HS-5 (cell line): ENCODE results near the gene PLA2G10.
"Not testable (repeated sequence)": the region's sequence is repeated elsewhere in the genome, so short reads cannot be mapped to it uniquely, and the experiment has no call there.

Source experiments
- DNase-seq: peaks from one replicate; pipeline ENCODE4 v3.0.0-alpha.2; 2012; ENCODE audit warnings: low read depth

PLA2G10 gene

GRCh38 chr16:14667347-14668266 lies 26.5 kb downstream of the PLA2G10 start:
- no peak for DNase-seq

DNA sequence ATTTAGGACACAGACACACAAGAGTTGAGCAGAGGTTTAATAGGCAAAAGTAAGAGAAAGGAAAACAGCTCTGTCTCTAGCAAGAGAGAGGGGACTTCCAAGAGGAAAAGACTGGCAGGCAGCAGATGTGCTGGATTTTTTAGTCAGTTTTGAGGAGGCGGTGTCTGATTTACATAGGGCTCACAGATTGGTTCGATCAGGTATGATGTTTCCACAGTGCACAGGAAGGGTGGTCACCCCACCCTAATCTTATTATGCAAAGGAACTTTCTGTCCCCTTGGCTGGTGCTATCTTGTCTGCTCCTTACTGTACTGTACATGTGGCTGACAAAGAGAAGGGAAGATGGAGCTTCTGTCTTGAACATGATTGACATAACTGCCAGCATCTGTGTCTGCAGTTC lies 36.0 kb downstream of the PLA2G10 start:
- no peak for DNase-seq

- DNase-seq, result no peak
Observed at GRCh38 chr16:14652726-14653125, 41.4 kb downstream of the PLA2G10 start.

- no peak for DNase-seq
Observed at GRCh38 chr16:14650629-14651028, 43.5 kb downstream of the PLA2G10 start.

DNA sequence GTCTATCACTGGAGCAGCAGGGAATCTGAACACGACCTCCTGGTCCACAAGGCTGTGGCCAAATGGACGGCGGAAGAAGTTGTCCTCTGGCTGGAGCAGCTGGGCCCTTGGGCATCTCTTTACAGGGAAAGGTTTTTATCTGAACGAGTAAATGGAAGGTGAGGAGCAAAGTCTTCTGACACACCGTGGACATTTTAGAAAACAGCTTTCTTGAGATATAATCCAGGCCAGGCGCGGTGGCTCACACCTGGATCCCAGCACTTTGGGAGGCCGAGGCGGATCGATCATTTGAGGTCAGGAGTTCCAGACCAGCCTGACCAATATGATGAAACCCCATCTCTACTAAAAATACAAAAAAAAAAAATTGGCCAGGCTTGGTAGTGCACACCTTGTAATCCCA lies 44.3 kb downstream of the PLA2G10 start:
- no peak for DNase-seq

DNA sequence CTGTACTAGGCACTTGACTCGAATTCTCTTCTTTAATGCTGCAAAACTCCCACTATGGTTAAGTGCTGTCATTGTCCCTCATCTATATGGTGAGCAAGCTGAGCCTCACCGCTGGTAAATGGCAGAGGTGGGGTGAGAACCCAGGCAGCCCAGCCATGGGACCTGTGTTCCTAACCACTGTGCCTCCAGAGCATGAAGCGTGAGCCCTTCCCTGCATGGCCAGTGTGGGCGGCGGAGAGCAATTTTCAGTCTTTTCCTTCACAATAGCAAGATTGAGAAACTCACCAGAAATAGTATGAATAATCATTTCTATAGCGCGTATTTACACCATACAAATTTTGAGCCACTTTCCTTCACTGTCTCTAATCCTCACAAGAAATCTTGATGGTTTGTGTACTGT lies 52.2 kb downstream of the PLA2G10 start:
- DNase-seq, result no peak

GRCh38 chr16:14641206-14641605 lies 52.9 kb downstream of the PLA2G10 start:
- no peak for DNase-seq

DNA sequence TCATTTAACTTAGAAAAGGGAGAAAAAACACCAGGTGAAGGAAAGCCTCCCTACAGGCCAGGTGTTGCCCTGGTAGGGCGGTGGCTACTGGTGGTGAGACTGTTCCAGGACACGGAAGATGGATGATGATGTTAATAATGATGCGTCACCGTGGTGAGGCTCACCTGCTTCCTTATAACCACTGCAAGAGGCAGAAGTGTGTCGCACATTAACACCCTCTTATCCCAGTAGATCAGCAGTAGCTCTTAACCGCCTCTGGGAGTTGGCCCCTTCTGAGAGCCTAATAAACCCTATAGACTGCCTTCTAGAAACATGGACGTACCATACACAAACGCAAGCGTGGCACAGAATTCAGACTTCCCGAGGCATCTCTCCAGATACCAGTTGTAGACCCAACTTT lies 53.6 kb downstream of the PLA2G10 start:
- no peak for DNase-seq

DNA sequence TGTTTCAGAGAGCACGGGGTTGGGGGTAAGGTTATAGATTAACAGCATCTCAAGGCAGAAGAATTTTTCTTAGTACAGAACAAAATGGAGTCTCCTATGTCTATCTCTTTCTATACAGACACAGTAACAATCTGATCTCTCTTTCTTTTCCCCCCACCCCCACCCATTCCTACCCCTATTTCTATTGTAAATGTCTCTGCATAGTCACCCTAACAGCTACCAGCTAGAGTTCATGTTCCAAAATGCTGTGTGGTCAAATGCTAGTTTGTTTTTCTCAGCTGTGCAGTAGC lies 57.2 kb downstream of the PLA2G10 start:
- not testable (repeated sequence) for DNase-seq

DNA sequence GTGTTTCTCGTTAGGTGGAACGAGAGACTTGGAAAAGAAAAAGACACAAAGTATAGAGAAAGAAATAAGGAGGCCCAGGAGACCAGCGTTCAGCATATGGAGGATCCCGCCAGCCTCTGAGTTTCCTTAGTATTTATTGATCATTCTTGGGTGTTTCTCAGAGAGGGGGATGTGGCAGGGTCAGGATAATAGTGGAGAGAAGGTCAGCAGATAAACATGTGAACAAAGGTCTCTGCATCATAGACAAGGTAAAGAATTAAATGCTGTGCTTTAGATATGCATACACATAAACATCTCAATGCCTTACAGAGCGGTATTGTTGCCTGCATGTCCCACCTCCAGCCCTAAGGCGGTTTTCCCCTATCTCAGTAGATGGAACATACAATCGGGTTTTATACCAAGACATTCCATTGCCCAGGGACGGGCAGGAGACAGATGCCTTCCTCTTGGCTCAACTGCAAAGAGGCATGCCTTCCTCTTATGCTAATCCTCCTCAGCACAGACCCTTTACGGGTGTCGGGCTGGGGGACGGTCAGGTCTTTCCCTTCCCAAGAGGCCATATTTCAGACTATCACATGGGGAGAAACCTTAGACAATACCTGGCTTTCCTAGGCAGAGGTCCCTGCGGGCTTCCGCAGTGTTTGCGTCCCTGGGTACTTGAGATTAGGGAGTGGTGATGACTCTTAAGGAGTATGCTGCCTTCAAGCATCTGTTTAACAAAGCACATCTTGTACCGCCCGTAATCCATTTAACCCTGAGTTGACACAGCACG lies 57.7 kb downstream of the PLA2G10 start:
- DNase-seq, result not testable (repeated sequence)

GRCh38 chr16:14635395-14636165 lies 58.5 kb downstream of the PLA2G10 start:
- no peak for DNase-seq

GRCh38 chr16:14634389-14634725 lies 59.8 kb downstream of the PLA2G10 start:
- no peak for DNase-seq

GRCh38 chr16:14632693-14633569 lies 61.2 kb downstream of the PLA2G10 start, which contains the start of gene BFAR:
BFAR (plus strand) TSS chr16:14632951; CDS start chr16:14644347, 11,396 bp downstream.
- DNase-seq, result peak; percentile 87

GRCh38 chr16:14630620-14631330 lies 63.3 kb downstream of the PLA2G10 start:
- not testable (repeated sequence) for DNase-seq

DNA sequence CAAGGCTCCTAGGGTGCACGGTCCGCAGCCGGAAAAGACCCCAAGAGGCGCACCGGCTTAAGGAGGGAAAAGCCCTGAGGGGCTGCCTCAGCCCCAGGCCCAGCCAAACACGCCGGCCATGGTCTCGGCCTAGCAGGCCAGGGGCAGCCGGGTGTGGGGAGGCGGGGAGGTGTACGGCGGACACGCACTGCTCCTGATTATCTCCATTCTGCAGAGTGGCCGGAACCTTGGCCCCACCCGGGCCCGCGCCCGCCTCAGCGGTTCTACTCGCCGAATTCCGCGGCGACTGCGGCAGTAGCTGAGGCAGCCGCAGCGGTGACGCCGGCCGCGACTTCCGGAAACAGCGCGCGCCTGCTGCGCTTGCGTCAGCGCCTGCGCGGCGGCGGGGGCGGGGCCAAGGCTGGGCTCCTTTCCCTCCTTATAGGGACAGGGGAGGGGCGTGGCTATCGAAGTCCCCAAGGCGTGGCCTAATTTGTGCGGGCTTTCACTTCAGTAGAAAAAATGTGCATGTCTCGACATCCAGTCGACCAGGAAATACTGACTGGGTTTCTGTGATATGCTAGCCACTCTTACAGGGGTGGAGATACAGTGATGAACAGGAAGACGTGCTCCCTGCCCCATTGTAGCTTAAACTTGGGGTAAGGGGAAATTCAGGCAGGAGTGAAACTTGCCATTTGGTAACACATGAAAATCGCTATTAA lies 64.0 kb downstream of the PLA2G10 start, which contains the start of gene PARN:
TSS of gene PARN (minus strand) at position 342 of the 701 bp plus-strand sequence. CDS start at position 207, 135 bp downstream.
- DNase-seq, result peak; percentile 86

DNA sequence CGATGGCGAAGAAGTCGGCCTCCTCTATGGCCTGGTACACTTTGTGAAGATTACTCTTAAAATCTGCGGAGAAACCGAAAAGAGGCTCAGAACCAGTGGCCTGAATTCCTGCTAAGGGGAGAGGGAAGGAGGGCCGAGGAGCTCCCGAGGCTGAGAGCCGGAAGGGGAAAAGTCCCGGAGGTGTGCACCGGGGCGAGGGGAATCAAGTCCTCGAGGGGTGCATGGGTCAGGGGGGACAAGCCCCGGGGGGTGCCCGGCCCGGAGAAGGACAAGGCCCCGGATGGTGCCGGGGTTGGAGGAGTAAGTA lies 64.5 kb downstream of the PLA2G10 start:
- DNase-seq, result no peak

DNA sequence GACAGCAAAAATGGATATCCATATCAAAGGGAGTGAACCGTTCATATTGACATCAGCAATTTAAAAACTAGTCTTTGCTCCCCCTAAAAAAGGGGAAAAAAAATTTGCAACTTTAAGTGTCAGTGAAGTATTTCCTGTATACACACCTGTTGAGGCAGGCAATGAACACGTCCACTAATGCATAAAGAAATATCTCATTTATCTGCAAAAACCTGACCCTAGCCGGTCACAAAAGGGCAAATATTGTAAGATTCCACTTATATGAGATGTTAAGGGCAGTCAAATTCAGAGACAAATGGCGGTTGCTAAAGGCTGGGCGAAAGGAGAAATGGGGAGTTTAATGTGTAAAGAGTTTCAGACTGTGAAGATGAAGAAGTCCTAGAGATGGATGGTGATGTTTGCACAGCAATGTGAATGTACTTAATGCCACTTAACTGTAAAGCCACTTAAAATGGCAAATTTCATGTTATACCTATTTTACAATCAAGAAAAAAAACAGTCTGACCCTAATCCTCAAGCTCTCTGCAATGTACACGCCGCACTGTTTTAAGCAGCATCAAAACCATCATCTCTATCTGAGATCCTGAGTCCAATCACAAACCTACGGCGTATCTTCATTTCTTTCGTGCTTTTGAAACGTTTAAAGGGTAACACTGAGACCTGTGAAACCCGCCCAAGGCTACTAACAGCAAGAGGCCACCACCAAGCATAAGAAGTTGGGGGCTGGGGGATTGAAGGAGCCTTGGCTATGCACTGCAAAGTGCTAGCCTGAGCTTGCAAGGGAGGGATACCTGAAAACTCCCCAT lies 65.1 kb downstream of the PLA2G10 start:
- DNase-seq, result no peak

GRCh38 chr16:14627078-14627477 lies 67.0 kb downstream of the PLA2G10 start:
- no peak for DNase-seq
